IPS-15b (cell line): ENCODE results near the gene UBR1.
"Not testable (repeated sequence)": the region's sequence is repeated elsewhere in the genome, so short reads cannot be mapped to it uniquely, and the experiment has no call there.

Experiments used
- H3K27me3 ChIP-seq: one replicate; pipeline ENCODE4 v1.6.1; 2013; ENCODE audit warnings: low read length; ENCODE audit not compliant: control insufficient read depth, insufficient read depth
- H3K36me3 ChIP-seq: one replicate; pipeline ENCODE4 v1.6.1; 2013; ENCODE audit warnings: low read length; ENCODE audit not compliant: control insufficient read depth, insufficient read depth
- H3K4me1 ChIP-seq: one replicate; pipeline ENCODE4 v1.6.1; 2013; ENCODE audit warnings: mild to moderate bottlenecking, low read length; ENCODE audit not compliant: control insufficient read depth, insufficient read depth
- H3K4me3 ChIP-seq: one replicate; pipeline ENCODE4 v1.5.1; 2013; ENCODE audit warnings: low read depth, low read length
- H3K9ac ChIP-seq: one replicate; pipeline ENCODE4 v1.6.1; 2013; ENCODE audit warnings: low read depth, mild to moderate bottlenecking, low read length
- H3K9me3 ChIP-seq: one replicate; pipeline ENCODE4 v1.6.1; 2013; ENCODE audit warnings: mild to moderate bottlenecking, low read length; ENCODE audit not compliant: control insufficient read depth, insufficient read depth

UBR1 gene

GRCh38 chr15:42994546-42994945, 111.3 kb downstream of the UBR1 start:
- Histone ChIP-seq H3K9ac (no peak overlapping the region), H3K4me3 (no peak overlapping the region), H3K36me3 (peaks cover 2% of the 10 kb centered on the region), H3K9me3 (no peaks in the 10 kb centered on the region), H3K4me1 (no peaks in the 10 kb centered on the region), H3K27me3 (no peaks in the 10 kb centered on the region)

DNA sequence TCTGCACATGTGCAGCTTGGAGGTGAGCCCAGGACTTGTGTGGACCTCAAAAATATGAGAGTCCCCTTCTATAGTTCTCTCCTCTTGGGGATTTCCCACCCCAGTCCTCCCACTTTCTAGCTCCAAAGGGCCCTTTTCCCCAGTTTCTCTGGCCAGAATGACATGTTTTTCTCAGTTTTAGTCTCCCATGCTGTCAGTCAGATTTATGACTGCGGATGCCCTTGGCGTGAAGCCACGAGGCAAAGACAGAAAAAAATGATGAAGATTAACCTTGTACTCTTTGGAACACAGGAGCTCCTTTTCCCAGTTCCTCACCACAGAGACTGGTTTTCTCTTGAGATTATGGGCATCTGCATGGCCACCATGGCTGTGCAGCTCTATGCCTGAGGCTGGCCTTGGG, 113.2 kb downstream of the UBR1 start:
- no peaks in the 10 kb centered on the region for H3K4me1 ChIP-seq
- H3K36me3 ChIP-seq: no peaks in the 10 kb centered on the region
- no peaks in the 10 kb centered on the region for H3K27me3 ChIP-seq
- no peak overlapping the region for H3K9ac ChIP-seq
- H3K9me3 ChIP-seq: no peaks in the 10 kb centered on the region
- H3K4me3 ChIP-seq: no peak overlapping the region

- no peaks in the 10 kb centered on the region for H3K27me3 ChIP-seq
- H3K9ac ChIP-seq: no peak overlapping the region
- H3K36me3 ChIP-seq: no peaks in the 10 kb centered on the region
- no peaks in the 10 kb centered on the region for H3K9me3 ChIP-seq
- H3K4me1 ChIP-seq: no peaks in the 10 kb centered on the region
- H3K4me3 ChIP-seq: no peak overlapping the region
Measured at GRCh38 chr15:42986693-42987342, 119.0 kb downstream of the UBR1 start.

DNA sequence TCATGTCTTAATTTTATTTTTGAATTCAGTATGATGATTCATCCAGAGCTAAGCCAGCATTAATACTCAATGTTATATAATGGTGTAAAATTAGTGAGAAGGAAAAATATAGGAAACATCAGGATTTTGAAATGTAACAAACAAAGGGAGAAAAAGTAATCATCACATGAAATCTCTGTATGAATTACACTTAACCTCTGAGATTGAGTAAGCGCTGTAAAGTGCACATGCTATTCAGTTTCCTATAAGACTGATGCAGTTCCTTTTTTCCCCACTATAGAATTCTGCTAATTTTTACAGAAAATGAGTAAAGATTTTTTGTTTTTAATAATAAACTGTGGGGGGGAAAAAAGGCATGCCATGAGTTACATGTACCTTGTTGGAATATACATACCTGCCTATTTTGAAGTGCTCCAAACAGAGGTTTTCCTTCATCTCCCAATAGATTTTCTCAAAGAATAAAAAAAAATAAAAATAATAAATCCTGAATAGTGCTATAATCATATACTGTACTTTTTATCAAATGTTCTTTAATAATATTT, 121.3 kb downstream of the UBR1 start:
- no peaks in the 10 kb centered on the region for H3K9me3 ChIP-seq
- H3K9ac ChIP-seq: no peak overlapping the region
- H3K4me3 ChIP-seq: no peak overlapping the region
- H3K36me3 ChIP-seq: no peaks in the 10 kb centered on the region
- H3K27me3 ChIP-seq: no peaks in the 10 kb centered on the region
- H3K4me1 ChIP-seq: no peaks in the 10 kb centered on the region

GRCh38 chr15:42979113-42979512, 126.7 kb downstream of the UBR1 start:
- H3K4me1 ChIP-seq, H3K9me3 ChIP-seq, H3K27me3 ChIP-seq, H3K9ac ChIP-seq, H3K4me3 ChIP-seq, H3K36me3 ChIP-seq: not testable (repeated sequence)

- no peaks in the 10 kb centered on the region for H3K27me3 ChIP-seq
- H3K9ac ChIP-seq: no peak overlapping the region
- H3K4me3 ChIP-seq: no peak overlapping the region
- H3K4me1 ChIP-seq: no peaks in the 10 kb centered on the region
- H3K36me3 ChIP-seq: no peaks in the 10 kb centered on the region
- no peaks in the 10 kb centered on the region for H3K9me3 ChIP-seq
Measured at GRCh38 chr15:42974202-42974862, 131.5 kb downstream of the UBR1 start.

DNA sequence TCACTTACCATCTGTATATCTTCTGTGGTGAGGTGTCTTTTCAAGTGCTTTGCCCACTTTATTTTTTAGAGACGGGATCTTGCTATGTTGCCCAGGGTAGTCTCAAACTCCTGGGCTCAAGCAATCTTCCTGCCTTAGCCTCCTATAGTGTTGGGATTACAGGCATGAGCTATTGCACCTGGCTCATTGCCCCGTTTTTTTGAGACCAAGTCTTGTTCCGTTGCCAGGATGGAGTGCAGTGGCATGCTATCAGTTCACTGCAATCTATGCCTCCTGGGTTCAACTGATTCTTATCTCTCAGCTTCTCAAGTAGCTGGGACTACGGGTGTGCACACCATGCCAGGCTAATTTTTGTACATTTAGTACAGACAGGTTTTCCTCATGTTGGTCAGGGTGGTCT, 132.7 kb downstream of the UBR1 start:
- Histone ChIP-seq H3K4me1 (no peaks in the 10 kb centered on the region), H3K27me3 (no peaks in the 10 kb centered on the region), H3K4me3 (no peak overlapping the region), H3K9me3 (no peaks in the 10 kb centered on the region), H3K9ac (no peak overlapping the region), H3K36me3 (no peaks in the 10 kb centered on the region)

GRCh38 chr15:42971830-42972229, 134.0 kb downstream of the UBR1 start:
- Histone ChIP-seq H3K4me3 (no peak overlapping the region), H3K9ac (no peak overlapping the region), H3K27me3 (no peaks in the 10 kb centered on the region), H3K4me1 (no peaks in the 10 kb centered on the region), H3K9me3 (no peaks in the 10 kb centered on the region), H3K36me3 (no peaks in the 10 kb centered on the region)

- no peaks in the 10 kb centered on the region for H3K9me3 ChIP-seq
- H3K4me1 ChIP-seq: no peaks in the 10 kb centered on the region
- H3K36me3 ChIP-seq: peaks cover 4% of the 10 kb centered on the region
- no peaks in the 10 kb centered on the region for H3K27me3 ChIP-seq
- no peak overlapping the region for H3K9ac ChIP-seq
- no peak overlapping the region for H3K4me3 ChIP-seq
Measured at GRCh38 chr15:42964476-42964875, 141.4 kb downstream of the UBR1 start.

- no peak overlapping the region for H3K9ac ChIP-seq
Measured at GRCh38 chr15:42955518-42955917, 150.3 kb downstream of the UBR1 start.

GRCh38 chr15:42954291-42954690, 151.5 kb downstream of the UBR1 start:
- H3K4me1 ChIP-seq: no peaks in the 10 kb centered on the region
- no peak overlapping the region for H3K9ac ChIP-seq
- no peak overlapping the region for H3K4me3 ChIP-seq
- H3K9me3 ChIP-seq: no peaks in the 10 kb centered on the region
- H3K36me3 ChIP-seq: peaks cover 5% of the 10 kb centered on the region
- no peaks in the 10 kb centered on the region for H3K27me3 ChIP-seq

More at GRCh38 chr15:42955518-42955917, 150.3 kb downstream of the UBR1 start:
- Histone ChIP-seq H3K27me3 (no peaks in the 10 kb centered on the region), H3K4me3 (no peak overlapping the region), H3K36me3 (peaks cover 6% of the 10 kb centered on the region), H3K9me3 (no peaks in the 10 kb centered on the region), H3K4me1 (no peaks in the 10 kb centered on the region)

- not testable (repeated sequence) for H3K36me3 ChIP-seq, H3K4me3 ChIP-seq, H3K9me3 ChIP-seq, H3K9ac ChIP-seq, H3K4me1 ChIP-seq, H3K27me3 ChIP-seq
Measured at GRCh38 chr15:42948898-42949297, 156.9 kb downstream of the UBR1 start.
